ENCODE data around the gene CSNK1D.

- no peak for TF ChIP-seq CTCF (IDR thresholded peaks at IDR 0.05; ENCODE audit: borderline replicate concordance, extremely low read depth, low read length, poor library complexity, severe bottlenecking)
- no peak for TF ChIP-seq EZH2 (IDR thresholded peaks at IDR 0.05; ENCODE audit: borderline replicate concordance, low read depth, low read length, severe bottlenecking)
Observed at GRCh38 chr17:82278308-82278707, 4.8 kb upstream of the CSNK1D start.
